GM12878 (cell line): Measurements from ENCODE around the gene TBRG4.

Experiments used
- EED ChIP-seq: sonication (generic); IDR thresholded peaks from 2 replicates; pipeline ENCODE4 v1.6.1; 2016; ENCODE audit warnings: antibody characterized with exemption, low read depth
- KDM1A ChIP-seq: fragments of 200-600 bp; sonication (generic); IDR thresholded peaks from 2 replicates; pipeline ENCODE4 v1.6.1; 2016; ENCODE audit warnings: borderline replicate concordance
- POLR2A ChIP-seq: IDR thresholded peaks from 2 replicates; pipeline ENCODE4 v1.6.1; 2011; ENCODE audit warnings: low read depth, mild to moderate bottlenecking, low read length
- POLR2AphosphoS5 ChIP-seq: IDR thresholded peaks from 2 replicates; pipeline ENCODE4 v1.6.1; 2011; ENCODE audit warnings: mild to moderate bottlenecking, low read length, inconsistent platforms
- SMC3 ChIP-seq: IDR thresholded peaks from 2 replicates; pipeline ENCODE4 v1.6.1; 2011; ENCODE audit warnings: low read length, improper control_type of control experiment, borderline replicate concordance
- TF ChIP-seq, protein P1 (sequence below): IDR thresholded peaks from 2 replicates; pipeline ENCODE4 v1.6.1; 2011; ENCODE audit warnings: low read depth, mild to moderate bottlenecking, low read length, moderate library complexity, borderline replicate concordance; ENCODE audit errors: extremely low read depth
- TF ChIP-seq, protein P2 (sequence below): IDR thresholded peaks from 2 replicates; pipeline ENCODE4 v1.6.1; 2012; ENCODE audit warnings: low read length, inconsistent platforms
- TF ChIP-seq, protein P3 (sequence below): fragments of 450-650 bp; IDR thresholded peaks from 2 replicates; pipeline ENCODE4 v1.6.1; 2017; ENCODE audit warnings: mild to moderate bottlenecking, low read depth, inconsistent platforms; ENCODE audit not compliant: poor library complexity, severe bottlenecking
- TF ChIP-seq, protein P4 (sequence below), 3 experiments: IDR thresholded peaks in 2 of 3; conservative IDR thresholded peaks in 1 of 3; 2 replicates each; pipeline ENCODE4 v1.5.1; 2011; ENCODE audit warnings: low read depth in 3 of 3, low read length in 3 of 3, mild to moderate bottlenecking in 3 of 3, control low read depth in 2 of 3, moderate library complexity in 2 of 3, inconsistent platforms in 1 of 3, mixed read lengths in 1 of 3; ENCODE audit not compliant: control insufficient read depth in 2 of 3, insufficient read depth in 1 of 3; ENCODE audit errors: extremely low read depth in 1 of 3

DNA sequence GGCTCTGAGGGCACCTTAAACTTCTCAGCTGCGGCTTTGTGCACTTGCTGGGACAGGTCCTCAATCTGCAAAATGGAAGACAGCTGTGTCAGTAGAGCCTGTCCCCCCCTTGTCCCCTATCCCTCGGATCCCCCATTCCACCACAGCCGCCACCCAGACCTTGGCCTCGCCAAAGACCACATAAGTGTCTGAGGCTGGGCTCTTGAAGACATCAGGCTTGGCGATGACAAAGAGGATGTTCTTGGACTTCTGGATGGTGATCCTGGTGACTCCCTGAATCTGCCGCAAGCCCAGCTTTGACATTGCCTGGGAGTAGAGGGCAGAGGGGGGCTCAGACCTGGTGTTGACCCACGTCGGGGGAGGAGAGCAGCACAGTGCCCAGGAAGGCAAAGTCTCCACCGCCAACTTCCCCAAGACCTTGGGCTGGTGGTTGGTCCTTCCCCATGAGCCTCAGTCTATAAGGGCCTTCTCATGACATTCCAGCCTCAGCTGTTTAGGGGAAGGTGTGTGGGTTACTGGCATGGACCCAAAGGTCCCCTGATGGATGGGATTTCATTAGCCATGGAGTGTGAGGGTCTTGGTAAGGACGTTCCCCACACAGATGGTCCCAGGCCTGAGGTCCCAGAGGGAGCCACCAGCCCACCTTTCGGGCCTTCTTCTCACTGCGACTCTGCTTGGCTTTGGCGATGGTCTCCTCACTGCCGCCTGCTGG is 30.4 kb downstream of the TBRG4 start:
- TF ChIP-seq, protein P1, sequence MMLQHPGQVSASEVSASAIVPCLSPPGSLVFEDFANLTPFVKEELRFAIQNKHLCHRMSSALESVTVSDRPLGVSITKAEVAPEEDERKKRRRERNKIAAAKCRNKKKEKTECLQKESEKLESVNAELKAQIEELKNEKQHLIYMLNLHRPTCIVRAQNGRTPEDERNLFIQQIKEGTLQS: no peak
- TF ChIP-seq POLR2A (no peak), SMC3 (no peak), POLR2AphosphoS5 (no peak), EED (no peak), KDM1A (no peak)
- TF ChIP-seq, protein P2, sequence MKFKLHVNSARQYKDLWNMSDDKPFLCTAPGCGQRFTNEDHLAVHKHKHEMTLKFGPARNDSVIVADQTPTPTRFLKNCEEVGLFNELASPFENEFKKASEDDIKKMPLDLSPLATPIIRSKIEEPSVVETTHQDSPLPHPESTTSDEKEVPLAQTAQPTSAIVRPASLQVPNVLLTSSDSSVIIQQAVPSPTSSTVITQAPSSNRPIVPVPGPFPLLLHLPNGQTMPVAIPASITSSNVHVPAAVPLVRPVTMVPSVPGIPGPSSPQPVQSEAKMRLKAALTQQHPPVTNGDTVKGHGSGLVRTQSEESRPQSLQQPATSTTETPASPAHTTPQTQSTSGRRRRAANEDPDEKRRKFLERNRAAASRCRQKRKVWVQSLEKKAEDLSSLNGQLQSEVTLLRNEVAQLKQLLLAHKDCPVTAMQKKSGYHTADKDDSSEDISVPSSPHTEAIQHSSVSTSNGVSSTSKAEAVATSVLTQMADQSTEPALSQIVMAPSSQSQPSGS: no peak
- TF ChIP-seq, protein P3, sequence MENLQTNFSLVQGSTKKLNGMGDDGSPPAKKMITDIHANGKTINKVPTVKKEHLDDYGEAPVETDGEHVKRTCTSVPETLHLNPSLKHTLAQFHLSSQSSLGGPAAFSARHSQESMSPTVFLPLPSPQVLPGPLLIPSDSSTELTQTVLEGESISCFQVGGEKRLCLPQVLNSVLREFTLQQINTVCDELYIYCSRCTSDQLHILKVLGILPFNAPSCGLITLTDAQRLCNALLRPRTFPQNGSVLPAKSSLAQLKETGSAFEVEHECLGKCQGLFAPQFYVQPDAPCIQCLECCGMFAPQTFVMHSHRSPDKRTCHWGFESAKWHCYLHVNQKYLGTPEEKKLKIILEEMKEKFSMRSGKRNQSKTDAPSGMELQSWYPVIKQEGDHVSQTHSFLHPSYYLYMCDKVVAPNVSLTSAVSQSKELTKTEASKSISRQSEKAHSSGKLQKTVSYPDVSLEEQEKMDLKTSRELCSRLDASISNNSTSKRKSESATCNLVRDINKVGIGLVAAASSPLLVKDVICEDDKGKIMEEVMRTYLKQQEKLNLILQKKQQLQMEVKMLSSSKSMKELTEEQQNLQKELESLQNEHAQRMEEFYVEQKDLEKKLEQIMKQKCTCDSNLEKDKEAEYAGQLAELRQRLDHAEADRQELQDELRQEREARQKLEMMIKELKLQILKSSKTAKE: no peak
- TF ChIP-seq, protein P4, sequence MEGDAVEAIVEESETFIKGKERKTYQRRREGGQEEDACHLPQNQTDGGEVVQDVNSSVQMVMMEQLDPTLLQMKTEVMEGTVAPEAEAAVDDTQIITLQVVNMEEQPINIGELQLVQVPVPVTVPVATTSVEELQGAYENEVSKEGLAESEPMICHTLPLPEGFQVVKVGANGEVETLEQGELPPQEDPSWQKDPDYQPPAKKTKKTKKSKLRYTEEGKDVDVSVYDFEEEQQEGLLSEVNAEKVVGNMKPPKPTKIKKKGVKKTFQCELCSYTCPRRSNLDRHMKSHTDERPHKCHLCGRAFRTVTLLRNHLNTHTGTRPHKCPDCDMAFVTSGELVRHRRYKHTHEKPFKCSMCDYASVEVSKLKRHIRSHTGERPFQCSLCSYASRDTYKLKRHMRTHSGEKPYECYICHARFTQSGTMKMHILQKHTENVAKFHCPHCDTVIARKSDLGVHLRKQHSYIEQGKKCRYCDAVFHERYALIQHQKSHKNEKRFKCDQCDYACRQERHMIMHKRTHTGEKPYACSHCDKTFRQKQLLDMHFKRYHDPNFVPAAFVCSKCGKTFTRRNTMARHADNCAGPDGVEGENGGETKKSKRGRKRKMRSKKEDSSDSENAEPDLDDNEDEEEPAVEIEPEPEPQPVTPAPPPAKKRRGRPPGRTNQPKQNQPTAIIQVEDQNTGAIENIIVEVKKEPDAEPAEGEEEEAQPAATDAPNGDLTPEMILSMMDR (IDR thresholded peaks at IDR 0.05 in 2 of 3, conservative IDR thresholded peaks at IDR 0.05 in 1 of 3; ENCODE audit: control insufficient read depth in 2 of 3, extremely low read depth in 1 of 3, insufficient read depth in 1 of 3, low read depth in 3 of 3, low read length in 3 of 3): peak in 1 of 3 experiments; percentile 19; a peak in 1 of 6 replicates
